ENCODE measurements around the gene TTC1. TPM values are rescaled to one million over a fixed set of nuclear protein-coding genes. Genes with fewer than 3 reads are reported as not detected.

Gene TTC1
- total and polyA plus RNA-seq, 11 donors, result 58.9 to 115 (median 83.6) TPM

- H3K4me1 ChIP-seq, result peaks cover 0 to 33% (median 0%) of the 10 kb centered on the region in 12 donors
- TF ChIP-seq, protein P1, sequence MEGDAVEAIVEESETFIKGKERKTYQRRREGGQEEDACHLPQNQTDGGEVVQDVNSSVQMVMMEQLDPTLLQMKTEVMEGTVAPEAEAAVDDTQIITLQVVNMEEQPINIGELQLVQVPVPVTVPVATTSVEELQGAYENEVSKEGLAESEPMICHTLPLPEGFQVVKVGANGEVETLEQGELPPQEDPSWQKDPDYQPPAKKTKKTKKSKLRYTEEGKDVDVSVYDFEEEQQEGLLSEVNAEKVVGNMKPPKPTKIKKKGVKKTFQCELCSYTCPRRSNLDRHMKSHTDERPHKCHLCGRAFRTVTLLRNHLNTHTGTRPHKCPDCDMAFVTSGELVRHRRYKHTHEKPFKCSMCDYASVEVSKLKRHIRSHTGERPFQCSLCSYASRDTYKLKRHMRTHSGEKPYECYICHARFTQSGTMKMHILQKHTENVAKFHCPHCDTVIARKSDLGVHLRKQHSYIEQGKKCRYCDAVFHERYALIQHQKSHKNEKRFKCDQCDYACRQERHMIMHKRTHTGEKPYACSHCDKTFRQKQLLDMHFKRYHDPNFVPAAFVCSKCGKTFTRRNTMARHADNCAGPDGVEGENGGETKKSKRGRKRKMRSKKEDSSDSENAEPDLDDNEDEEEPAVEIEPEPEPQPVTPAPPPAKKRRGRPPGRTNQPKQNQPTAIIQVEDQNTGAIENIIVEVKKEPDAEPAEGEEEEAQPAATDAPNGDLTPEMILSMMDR (IDR thresholded peaks at IDR 0.05), result no peak
- no peak for TF ChIP-seq POLR2A (IDR thresholded peaks at IDR 0.05)
- H3K9me3 ChIP-seq, result no peaks in the 10 kb centered on the region
- 87 to 91% (median 88%) methylated on average over 1 of the region's 1 CpG for WGBS, 4 donors
- H3K4me3 ChIP-seq, result no peak overlapping the region
- H3K27me3 ChIP-seq, result no peaks in the 10 kb centered on the region
- intact Hi-C loops (cut with DNase I), result no loop called here
- peaks cover 0 to 30% (median 19%) of the 10 kb centered on the region in 9 donors for H3K36me3 ChIP-seq
- DNase-seq, result no peak
- no peak for ATAC-seq
- H3K27ac ChIP-seq, result no peak overlapping the region
These were observed 79.9 kb downstream of the TTC1 start for GRCh38 chr5:160088805-160089204.

DNA sequence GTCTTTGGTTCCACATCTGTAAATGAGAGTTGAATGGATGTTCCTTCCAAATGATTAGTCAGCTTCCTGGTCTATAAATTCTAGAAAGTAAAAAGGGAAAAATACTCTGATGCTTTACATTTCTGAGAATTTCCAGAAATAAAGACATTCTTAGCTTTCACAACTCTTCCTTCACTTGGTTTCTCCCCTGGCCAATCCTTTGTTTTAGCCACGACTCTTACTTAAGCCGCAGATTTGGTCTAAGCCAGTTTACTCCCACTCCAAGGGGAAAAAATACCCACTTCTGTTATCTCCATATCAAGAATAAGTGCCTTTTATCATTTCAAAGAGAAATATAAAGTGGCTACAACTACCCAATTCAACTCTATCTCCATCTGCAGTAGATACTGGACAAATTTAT lies 80.6 kb downstream of the TTC1 start:
- intact Hi-C loops (cut with DNase I), result no loop called here
- WGBS, 4 donors, result 77 to 84% (median 80%) methylated on average over 2 of the region's 2 CpGs
- no peak for TF ChIP-seq POLR2A (IDR thresholded peaks at IDR 0.05)
- TF ChIP-seq, protein P1 (IDR thresholded peaks at IDR 0.05), result no peak
- peaks cover 0 to 33% (median 0%) of the 10 kb centered on the region in 12 donors for H3K4me1 ChIP-seq
- no peak overlapping the region for H3K4me3 ChIP-seq
- H3K27ac ChIP-seq, result no peak overlapping the region
- no peak for ATAC-seq
- H3K36me3 ChIP-seq, result peaks cover 0 to 36% (median 20%) of the 10 kb centered on the region in 9 donors
- no peaks in the 10 kb centered on the region for H3K27me3 ChIP-seq
- H3K9me3 ChIP-seq, result no peaks in the 10 kb centered on the region
- no peak for DNase-seq

GRCh38 chr5:160090059-160090458 lies 81.1 kb downstream of the TTC1 start:
- DNase-seq (no peak), ATAC-seq (no peak)
- no peak overlapping the region for H3K27ac ChIP-seq
- H3K4me3 ChIP-seq, result no peak overlapping the region
- TF ChIP-seq, protein P1 (IDR thresholded peaks at IDR 0.05), result no peak
- no peak for TF ChIP-seq POLR2A (IDR thresholded peaks at IDR 0.05)
- peaks cover 0 to 33% (median 0%) of the 10 kb centered on the region in 12 donors for H3K4me1 ChIP-seq
- WGBS, 4 donors, result 57 to 82% (median 70%) methylated on average over 1 of the region's 1 CpG
- intact Hi-C loops (cut with DNase I), result no loop called here
- no peaks in the 10 kb centered on the region for H3K27me3 ChIP-seq
- H3K9me3 ChIP-seq, result no peaks in the 10 kb centered on the region
- peaks cover 0 to 36% (median 20%) of the 10 kb centered on the region in 9 donors for H3K36me3 ChIP-seq

GRCh38 chr5:160092514-160092913 lies 83.6 kb downstream of the TTC1 start:
- ATAC-seq, result no peak

More at GRCh38 chr5:160092514-160092913, 83.6 kb downstream of the TTC1 start:
- TF ChIP-seq, protein P1 (IDR thresholded peaks at IDR 0.05), result no peak
- no peak for TF ChIP-seq POLR2A (IDR thresholded peaks at IDR 0.05)
- intact Hi-C loops (cut with DNase I), result no loop called here
- H3K27me3 ChIP-seq, result no peaks in the 10 kb centered on the region
- H3K27ac ChIP-seq, result no peak overlapping the region
- no peaks in the 10 kb centered on the region for H3K9me3 ChIP-seq
- H3K4me1 ChIP-seq, result peaks cover 0 to 33% (median 0%) of the 10 kb centered on the region in 12 donors
- peaks cover 0 to 43% (median 28%) of the 10 kb centered on the region in 9 donors for H3K36me3 ChIP-seq
- no peak overlapping the region for H3K4me3 ChIP-seq
- DNase-seq, result no peak
- 84 to 91% (median 86%) methylated on average over 7 of the region's 7 CpGs for WGBS, 4 donors

Measured in heart left ventricle (tissue), 16 donors.